22Rv1 (cell line): ENCODE results near the gene MRPS10.

Experiments
- ZFX ChIP-seq: fragments of 450-650 bp; IDR thresholded peaks from 2 replicates; pipeline ENCODE4 v1.6.1; 2017; ENCODE audit warnings: antibody characterized with exemption, borderline replicate concordance
- TF ChIP-seq, protein P1 (sequence below): fragments of 450-650 bp; IDR thresholded peaks from 2 replicates; pipeline ENCODE4 v1.5.1; 2017; ENCODE audit warnings: mild to moderate bottlenecking

DNA sequence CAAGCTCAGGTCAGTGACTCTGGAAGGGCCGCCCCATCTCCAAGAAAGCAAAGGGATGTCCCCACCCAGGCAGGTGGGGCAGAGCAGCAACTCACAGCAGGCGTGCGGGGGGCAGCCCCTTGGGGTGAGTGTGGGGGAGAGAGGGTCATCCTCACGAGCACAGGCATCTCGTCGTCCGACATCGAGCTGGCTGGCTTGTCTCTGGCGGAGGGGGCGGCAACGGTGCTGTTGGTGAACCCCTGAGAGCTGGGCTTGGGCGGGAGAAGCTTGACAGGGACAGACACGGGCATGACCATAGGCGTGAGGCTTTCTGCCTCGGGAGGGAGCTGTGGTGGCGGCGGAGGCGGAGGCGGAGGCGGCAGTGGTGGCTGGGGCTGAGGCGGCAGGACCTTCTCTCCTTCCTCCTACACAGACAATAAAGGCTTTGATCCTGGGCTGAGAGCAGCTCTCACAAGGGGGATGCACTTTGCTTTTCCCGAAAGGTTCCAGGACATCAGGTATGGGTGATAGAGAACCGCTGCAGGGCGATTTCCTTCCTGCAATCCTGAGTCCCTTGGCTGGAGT lies 45.6 kb upstream of the MRPS10 start:
- TF ChIP-seq, protein P1, sequence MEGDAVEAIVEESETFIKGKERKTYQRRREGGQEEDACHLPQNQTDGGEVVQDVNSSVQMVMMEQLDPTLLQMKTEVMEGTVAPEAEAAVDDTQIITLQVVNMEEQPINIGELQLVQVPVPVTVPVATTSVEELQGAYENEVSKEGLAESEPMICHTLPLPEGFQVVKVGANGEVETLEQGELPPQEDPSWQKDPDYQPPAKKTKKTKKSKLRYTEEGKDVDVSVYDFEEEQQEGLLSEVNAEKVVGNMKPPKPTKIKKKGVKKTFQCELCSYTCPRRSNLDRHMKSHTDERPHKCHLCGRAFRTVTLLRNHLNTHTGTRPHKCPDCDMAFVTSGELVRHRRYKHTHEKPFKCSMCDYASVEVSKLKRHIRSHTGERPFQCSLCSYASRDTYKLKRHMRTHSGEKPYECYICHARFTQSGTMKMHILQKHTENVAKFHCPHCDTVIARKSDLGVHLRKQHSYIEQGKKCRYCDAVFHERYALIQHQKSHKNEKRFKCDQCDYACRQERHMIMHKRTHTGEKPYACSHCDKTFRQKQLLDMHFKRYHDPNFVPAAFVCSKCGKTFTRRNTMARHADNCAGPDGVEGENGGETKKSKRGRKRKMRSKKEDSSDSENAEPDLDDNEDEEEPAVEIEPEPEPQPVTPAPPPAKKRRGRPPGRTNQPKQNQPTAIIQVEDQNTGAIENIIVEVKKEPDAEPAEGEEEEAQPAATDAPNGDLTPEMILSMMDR: no peak
- TF ChIP-seq ZFX: no peak
